Vagina (tissue), 2 donors: Measurements from ENCODE around the gene JAKMIP3.

Experiments used
- CTCF ChIP-seq, 3 experiments: fragments of 450-650 bp in 2 of 3; fragments of 200-600 bp in 1 of 3; sonication (generic) in 1 of 3; IDR thresholded peaks; one replicate each; pipeline ENCODE4 v1.5.1; 2017 to 2019; ENCODE audit warnings: antibody characterized with exemption in 3 of 3, mild to moderate bottlenecking in 2 of 3, moderate library complexity in 2 of 3
- POLR2A ChIP-seq, 2 donors: fragments of 450-650 bp; IDR thresholded peaks; one replicate each; pipeline ENCODE4 v1.6.1; 2017; ENCODE audit warnings: antibody characterized with exemption in 2 of 2, mild to moderate bottlenecking in 2 of 2, moderate library complexity in 2 of 2
- POLR2AphosphoS5 ChIP-seq, 2 donors: sonication (generic); formaldehyde crosslinking; IDR thresholded peaks; one replicate each; pipeline ENCODE4 v1.9.0; 2017; ENCODE audit warnings: antibody characterized with exemption in 2 of 2, mild to moderate bottlenecking in 2 of 2, low read depth in 1 of 2; ENCODE audit not compliant: insufficient read depth in 1 of 2

- TF ChIP-seq POLR2A (IDR thresholded peaks at IDR 0.05) (no peak), POLR2AphosphoS5 (IDR thresholded peaks at IDR 0.05; ENCODE audit: insufficient read depth in 1 of 2, low read depth in 1 of 2) (no peak), CTCF (IDR thresholded peaks at IDR 0.05) (no peak)
These were observed 9.1 kb upstream of the JAKMIP3 start for GRCh38 chr10:132056663-132057062.
